HG03558 (cell line): ENCODE data around the gene CCNA1.

ENCODE experiments used
- ATAC-seq: cut with Tn5 transposase; IDR thresholded peaks from one replicate; pipeline ENCODE4 v1.9.1; 2021; ENCODE audit warnings: moderate number of reproducible peaks; ENCODE audit not compliant: unreplicated experiment; ENCODE audit errors: extremely low read depth

Gene CCNA1

DNA sequence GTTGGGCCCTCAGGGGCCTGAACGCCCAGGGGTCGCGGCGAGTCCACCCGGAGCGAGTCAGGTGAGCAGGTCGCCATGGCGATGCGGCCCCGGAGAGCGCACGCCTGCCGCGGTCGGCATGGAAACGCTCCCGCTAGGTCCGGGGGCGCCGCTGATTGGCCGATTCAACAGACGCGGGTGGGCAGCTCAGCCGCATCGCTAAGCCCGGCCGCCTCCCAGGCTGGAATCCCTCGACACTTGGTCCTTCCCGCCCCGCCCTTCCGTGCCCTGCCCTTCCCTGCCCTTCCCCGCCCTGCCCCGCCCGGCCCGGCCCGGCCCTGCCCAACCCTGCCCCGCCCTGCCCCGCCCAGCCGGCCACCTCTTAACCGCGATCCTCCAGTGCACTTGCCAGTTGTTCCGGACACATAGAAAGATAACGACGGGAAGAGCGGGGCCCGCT, at the start of gene CCNA1:
CCNA1 (plus strand) TSS at position 390 of the 439 bp plus-strand sequence. CDS start 562 bp downstream, outside the sequence.
- no peak for ATAC-seq

DNA sequence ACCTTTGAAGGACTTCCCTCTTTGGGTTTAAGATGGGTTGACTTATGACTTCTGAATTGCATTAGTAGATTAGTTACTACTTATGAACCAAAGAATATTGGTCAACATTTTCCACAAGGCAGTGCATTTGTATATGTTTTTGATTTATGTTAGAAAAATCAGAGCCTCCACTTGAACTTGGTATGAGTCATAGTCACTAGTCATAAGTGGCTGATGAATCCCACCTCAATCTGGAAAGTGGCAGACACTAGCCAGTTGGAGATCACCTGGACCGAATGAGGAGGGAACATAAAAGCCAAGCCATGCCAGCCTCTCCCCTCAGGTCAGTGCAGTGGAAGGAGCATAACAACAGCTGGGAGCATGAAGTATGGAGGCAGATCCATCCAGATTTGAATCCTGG, 46.8 kb upstream of the CCNA1 start:
- no peak for ATAC-seq

DNA sequence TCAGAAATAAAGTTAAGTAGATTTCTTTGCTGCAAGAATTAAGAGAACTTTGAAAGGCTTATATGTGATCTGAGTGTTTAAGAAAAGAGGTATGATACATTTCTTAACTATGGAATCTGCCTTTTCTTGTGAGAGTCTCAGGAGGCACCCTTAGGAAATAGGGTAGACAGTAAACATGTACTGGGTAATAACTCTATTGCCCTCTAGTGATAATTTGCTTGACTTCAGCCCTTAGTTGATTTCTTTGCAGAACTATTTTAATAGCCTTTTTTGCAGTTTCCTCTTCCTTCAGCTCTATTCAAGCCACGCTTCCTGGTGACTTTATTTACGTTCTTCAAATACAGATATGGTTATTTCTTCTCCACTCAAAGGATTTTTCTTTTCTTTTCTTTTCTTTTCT, 37.0 kb upstream of the CCNA1 start:
- no peak for ATAC-seq

DNA sequence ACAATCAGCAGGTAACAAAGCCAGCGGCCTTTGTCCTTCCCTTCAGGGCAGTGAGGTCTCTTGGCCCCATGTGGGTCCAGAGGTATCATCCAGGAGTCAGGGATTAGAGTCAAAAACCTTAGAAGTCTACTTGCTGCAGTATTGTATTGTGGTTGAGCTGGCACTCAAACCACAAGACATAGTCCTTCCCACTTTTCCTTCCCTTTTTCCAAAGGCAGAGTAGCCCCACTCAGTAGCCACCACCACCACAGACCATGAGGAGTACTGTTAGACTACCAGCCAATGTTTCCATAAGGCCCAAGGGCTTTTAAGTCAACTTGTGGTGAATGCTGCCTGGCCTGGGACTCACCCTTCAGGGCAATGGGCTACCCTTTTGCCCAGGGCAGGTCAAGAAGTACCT, 27.1 kb upstream of the CCNA1 start:
- ATAC-seq: no peak

DNA sequence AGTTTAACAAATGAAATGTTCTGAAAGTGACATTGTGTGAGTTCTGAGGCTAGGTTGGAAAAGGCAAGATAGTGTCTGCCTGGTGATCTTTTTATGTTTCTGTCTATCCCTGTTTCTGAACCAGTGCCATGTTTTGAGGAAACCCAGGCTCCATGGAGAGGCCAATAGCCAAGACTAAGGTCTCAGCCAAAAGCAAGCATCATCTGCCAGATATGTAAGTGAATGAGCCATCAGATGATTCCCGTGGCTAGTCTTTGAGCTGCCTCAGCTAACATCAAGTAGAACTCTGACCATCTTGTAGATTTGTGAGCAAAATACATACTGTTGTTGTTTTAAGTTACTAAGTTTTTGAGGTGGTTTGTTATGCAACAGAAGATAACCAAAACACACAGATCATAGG, 19.6 kb upstream of the CCNA1 start:
- ATAC-seq: no peak

DNA sequence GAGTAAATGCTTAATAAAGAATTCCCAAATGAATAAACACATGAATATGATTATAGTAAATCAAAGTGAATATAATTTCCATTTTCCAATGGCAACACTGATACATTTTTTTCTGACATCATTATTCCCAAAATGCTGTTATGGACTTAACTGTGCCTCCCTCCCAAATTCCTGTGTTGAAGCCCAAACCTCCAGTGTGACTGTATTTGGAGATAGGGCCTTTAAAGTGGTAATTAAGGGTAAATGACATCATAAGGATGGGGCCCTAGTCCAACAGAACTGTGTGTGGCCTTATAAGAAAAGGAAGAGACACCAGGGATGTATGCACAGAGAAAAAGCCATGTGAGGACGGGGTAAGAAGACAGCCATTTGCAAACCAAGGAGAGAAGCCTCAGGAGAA, 19.1 kb upstream of the CCNA1 start:
- no peak for ATAC-seq

DNA sequence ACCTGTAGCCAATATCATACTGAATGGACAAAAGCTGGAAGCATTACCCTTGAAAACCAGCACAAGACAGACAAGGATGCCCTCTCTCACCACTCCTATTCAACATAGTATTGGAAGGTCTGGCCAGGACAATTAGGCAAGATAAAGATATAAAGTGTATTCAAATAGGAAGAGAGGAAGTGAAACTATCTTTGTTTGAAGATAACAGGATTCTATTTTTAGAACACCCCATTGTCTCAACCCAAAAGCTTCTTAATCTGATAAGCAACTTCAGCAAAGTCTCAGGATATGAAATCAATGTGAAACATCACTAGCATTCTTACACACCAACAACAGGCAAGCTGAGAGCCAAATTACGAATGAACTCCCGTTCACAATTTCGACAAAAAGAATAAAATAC, 17.8 kb upstream of the CCNA1 start:
- ATAC-seq: no peak

DNA sequence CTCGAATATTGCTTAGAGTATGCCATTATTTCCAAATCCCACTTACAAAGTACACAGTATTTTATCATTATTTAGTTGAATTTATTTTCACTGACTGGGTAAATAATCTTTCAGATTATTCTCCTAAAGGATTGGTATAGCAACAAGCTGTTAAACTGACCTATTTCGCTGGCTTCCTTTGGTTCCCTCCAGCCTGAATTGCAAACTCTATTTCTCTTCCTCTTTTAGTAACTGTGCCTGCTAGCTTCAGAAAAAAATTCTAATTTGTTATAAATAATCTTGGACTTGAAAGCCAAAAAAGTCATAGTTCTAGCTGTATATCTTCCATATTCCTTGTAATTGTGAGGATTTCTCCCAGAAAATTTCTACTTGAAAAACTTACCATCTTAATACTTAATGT, 15.0 kb upstream of the CCNA1 start:
- ATAC-seq: no peak

DNA sequence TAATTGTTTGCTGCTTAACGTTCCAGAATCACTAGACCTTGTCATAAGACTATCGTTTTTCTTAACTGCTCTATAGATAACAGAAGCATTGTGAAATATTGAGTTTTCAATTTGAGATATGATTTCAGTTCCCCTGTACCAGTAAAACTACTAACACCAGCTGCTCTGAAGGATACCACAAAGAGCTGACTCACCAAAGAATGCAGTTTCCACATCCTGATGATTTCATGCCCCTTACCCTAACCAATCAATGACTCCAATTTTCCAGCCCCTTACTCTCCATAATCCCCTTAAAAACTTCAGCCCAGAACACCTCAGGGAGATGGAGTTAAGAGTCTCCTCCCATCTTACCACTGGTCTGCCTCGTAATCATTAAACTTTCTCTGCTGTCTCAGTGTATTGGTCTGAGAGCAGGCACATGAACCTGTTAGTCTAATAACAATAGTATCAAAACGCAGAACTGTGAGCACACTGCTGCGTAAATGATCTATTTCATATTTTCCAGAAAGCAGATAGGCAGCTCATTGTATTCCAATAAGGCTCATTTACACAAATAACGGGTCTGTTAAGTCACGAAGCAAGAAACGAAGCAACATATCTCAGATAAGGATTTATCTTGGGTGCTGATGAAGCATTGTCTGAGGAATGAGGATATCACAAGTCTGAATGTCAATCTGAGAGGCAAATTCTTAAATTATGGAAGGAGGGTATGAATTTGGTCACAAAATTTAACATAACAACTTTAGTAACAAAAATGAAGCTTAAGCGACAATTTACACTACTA, 14.1 kb upstream of the CCNA1 start:
- peak; percentile 86 for ATAC-seq

DNA sequence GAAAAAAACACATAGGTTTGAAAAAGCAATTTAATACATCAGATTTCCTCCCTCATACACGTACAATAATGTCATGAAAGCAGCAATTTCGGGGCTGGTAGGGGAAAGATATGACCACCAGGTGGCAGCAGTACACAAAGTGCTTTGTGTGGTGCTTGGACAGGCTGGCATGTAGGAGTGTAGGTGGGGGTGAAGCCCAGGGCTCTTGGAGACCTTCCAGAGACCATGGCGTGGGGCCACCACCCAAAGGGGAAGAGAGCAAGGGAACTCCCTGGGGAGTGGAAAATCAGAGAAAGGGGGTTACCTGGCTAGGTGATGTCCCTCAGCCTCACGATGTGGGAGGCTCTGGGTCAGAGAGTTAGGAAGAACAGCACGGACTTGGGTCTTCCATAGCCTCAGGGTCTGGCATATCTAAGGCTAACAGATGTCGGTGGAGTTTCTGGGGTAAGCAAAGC, 11.8 kb upstream of the CCNA1 start:
- peak; percentile 35 for ATAC-seq

DNA sequence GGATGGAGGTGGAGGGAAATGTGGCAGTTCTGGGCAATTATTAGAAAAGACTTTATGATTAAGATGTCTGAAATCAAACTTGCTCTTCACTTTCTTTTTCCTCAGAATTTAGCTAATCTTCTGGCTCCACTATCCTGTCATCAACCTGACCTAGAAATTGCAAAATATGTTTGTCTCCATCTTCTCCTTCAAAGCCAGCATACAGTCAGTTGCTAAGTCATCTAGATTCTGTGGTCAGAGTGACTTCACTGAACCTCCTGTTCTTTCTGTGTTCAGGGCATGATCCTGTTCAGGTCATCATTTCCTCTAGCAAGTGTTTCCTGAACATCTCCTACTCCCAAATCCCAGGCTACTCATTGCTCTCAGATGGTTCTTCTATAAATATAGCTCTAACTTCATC, 10.8 kb upstream of the CCNA1 start:
- ATAC-seq: no peak

DNA sequence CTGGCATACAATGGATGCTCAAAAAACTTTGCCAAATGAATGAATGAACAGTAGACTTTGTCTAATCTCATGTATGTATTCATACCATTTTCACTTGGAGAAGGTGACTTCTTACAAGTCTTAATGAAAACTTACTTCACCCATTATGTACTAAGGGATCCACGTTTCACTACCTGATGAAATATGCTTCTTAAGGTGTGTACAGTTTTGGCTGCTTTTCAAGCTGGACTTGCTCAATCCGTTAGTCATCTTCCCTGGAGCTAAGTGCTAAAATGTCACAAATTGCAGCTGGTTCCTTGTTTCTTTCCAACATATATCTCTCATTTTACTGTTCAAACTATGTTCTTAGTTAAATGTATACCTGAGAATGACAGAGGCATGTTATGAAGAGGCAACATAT, 4.2 kb upstream of the CCNA1 start:
- ATAC-seq: no peak

DNA sequence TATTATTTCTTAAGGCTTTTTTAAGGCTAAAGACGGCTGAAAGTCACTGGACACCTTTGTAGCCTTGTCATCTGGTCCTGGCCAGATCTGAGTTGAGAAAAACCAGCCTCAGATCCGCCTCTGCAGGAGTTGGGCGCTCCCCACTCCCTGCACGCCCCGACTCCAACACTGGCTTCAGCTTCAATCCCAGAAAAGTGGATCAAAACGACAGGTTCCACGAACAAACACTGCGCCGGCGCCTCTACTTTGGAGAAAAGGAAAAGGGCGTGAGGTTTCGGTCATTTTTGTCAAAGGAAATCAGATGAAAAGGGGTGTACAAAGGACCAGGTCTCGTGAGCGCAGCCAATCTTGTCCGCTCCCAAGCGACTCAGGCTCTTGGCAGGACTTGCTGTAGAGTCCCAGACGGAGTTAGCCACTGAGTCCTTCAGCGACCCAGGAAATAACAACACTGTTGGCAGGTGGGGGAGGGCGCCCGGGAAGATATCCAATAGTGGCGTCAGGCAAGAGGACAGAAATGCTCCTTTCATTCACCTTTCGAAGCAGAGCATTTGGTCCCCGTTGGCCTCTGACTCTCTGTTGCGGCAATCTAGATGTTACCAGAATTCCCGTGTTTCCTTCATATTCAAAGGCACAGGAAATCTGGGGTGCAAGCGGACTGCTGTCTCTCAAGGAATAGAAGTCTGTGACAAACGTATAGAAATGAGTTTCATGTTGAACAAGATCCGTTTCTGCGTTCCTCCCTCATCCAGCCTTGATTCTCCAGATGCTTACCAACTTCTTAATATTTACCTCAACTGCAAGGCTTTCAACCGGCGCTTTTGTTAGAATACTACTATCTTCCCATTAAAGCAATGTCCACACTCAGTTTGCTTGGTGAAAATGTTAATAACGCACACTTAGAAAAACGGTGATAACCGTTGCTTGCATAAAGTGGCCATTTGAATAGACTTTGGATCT, 1.8 kb upstream of the CCNA1 start:
- no peak for ATAC-seq

DNA sequence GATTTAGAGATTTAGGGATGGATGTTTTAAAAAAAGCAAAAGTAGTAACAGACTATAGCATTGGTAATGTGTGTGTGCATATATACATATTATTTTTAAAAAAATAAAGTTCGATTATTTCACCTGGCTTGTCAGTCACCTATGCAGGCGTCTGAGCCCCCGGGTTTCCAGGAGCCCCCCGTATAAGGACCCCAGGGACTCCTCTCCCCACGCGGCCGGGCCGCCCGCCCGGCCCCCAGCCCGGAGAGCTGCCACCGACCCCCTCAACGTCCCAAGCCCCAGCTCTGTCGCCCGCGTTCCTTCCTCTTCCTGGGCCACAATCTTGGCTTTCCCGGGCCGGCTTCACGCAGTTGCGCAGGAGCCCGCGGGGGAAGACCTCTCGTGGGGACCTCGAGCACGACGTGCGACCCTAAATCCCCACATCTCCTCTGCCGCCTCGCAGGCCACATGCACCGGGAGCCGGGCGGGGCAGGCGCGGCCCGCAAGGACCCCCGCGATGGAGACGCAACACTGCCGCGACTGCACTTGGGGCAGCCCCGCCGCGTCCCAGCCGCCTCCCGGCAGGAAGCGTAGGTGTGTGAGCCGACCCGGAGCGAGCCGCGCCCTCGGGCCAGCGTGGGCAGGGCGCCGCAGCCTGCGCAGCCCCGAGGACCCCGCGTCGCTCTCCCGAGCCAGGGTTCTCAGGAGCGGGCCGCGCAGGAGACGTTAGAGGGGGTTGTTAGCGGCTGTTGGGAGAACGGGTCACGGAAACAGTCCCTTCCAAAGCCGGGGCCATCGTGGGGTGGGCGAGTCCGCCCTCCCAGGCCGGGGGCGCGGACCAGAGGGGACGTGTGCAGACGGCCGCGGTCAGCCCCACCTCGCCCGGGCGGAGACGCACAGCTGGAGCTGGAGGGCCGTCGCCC, 840 bp upstream of the CCNA1 start:
- no peak for ATAC-seq

DNA sequence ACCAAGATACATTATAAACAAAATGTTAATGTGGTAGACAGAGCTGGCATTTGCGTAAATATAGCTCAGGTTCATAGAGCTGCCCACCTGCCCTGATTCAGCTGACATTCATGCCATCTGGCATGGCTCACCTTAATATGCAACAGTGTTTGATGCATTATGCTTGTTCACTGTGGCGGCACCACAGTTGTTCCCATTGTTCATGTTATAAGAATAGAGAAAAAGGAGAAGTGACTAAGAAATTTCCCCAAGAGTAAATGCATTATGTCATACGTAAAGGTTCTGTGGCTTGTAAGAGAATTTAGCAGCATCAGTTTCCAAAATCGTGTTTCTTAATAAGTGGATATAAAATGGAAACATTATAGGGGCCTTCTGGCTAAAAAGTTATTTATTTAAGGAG, 4.5 kb downstream of the CCNA1 start:
- no peak for ATAC-seq

DNA sequence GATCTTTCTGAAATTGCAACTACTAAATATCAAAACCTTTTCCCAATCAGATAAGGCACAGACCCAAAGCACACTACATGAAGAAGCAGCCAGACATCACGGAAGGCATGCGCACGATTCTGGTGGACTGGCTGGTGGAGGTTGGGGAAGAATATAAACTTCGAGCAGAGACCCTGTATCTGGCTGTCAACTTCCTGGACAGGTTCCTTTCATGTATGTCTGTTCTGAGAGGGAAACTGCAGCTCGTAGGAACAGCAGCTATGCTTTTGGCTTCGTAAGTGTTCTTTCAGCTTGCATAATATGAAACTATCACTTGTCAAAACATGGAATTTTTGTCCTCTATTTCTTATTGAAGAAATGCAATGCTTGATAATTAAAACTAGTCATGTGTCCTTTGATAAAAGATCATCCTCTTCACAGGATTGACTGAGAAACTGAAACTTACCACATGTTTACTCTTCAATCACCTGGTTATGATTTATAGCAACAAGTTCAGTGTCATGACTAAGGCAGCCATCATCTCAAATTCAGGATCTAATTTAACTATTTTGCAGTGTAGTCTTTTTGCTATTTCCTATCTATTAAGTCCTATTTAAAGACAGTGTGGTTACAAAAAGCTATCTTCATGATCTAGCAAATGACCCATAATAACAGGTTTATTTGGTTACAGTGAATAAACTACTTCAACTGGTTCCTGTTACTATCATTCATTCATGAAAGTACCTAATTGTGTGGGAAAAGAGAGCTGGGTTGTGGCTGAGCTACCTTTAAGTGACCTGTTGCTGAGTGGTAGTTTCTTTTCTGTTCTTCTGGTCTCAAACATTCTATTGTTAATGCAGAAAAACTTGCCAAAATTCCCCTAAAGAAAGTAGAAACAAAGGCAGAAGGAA, 6.5 kb downstream of the CCNA1 start:
- no peak for ATAC-seq

DNA sequence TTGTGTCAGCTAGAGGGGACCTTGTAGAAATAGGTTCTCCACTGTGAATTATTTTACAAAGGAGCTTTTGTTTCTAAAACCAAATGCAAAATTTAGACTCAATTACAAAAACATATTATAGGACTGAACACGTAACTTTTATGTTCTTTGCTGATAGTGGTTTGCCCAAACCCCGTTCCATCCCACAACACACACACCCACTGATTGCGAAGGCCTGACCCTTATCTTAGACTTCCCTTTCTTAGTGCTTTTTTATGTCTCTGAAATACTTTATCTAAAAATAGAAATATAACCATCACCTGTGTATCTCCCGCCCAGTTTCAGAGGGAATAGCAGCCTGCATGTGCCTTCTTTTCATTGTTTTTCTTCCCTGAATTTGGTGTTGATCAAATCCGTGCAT, 13.0 kb downstream of the CCNA1 start:
- no peak for ATAC-seq

DNA sequence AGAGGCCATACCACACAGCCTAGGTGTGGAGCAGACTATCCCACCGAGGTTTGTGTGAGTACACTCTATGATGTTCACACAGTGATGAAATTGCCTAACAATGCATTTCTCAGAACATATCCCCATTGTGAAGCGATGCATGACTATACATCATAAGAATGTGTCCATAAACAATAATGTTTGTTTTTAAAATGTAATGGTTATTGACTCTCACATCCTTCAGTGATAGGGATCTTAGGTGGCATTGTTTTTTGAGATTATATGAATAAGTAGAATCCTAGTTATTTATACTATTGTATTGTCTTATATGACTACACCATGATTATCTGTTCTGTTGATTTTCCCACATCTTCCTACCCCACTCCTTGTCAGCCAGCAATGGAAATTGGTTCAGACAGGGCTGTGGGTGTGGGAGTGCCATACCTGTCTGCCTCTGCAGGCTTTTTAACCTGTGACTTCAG, 13.6 kb downstream of the CCNA1 start:
- ATAC-seq: no peak

DNA sequence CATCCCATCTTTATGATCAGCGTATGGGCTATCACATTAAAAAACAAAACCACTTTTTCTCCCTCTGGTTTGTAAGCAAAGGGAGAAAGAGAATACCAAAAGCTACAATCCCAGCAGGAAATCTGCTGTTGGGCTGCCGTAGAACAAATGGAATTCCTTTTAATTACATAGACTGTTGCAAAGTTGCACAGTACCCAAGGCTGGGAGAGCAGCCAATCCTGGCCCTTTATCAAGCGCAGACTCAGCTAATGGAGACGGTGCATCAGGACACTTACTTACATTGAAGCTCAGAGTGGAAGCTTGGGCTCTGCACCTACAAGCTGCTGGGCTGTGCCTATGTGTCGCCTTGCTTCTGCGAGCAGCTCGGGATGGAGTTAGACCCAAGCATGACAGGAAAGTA, 15.2 kb downstream of the CCNA1 start:
- no peak for ATAC-seq
